ENCODE results near the gene TLE2. TPM values are rescaled to one million over a fixed set of nuclear protein-coding genes. Genes with fewer than 3 reads are reported as not detected.

The TLE2 gene
- total RNA-seq, 3 donors from 2014 or later (not counting 1 experiment from before 2014, with no cell fraction given) = 6.1 to 8.8 (median 8.2) TPM

GRCh38 chr19:3026768-3027167 lies 2.3 kb downstream of the TLE2 start:
- Mint-ChIP-seq H3K4me3 (no peak overlapping the region), H3K36me3 (no peaks in the 10 kb centered on the region), H3K27me3 (ENCODE audit: low read depth in 2 of 2) (peaks cover 0 to 9% of the 10 kb centered on the region in 2 donors), H3K4me1 (peaks cover 0 to 22% of the 10 kb centered on the region in 2 donors), H3K27ac (no peak overlapping the region), H3K9me3 (no peaks in the 10 kb centered on the region)
- Histone ChIP-seq H3K9me3 (ENCODE audit: control insufficient read depth, insufficient read depth, low read length) (no peaks in the 10 kb centered on the region), H3K27me3 (ENCODE audit: control insufficient read depth, insufficient read depth, low read length) (peaks cover 16% of the 10 kb centered on the region), H3K27ac (ENCODE audit: low read length) (no peak overlapping the region), H3K36me3 (ENCODE audit: control insufficient read depth, insufficient read depth, low read length) (no peaks in the 10 kb centered on the region), H3K4me1 (ENCODE audit: control insufficient read depth, insufficient read depth, low read length) (peaks cover 27% of the 10 kb centered on the region), H3K4me3 (ENCODE audit: low read length) (no peak overlapping the region)
- TF ChIP-seq CTCF (IDR thresholded peaks at IDR 0.05) = no peak
- DNase-seq (no peak), ATAC-seq (no peak)
- WGBS (ENCODE audit: insufficient coverage) = 72% methylated on average over 1 of the region's 1 CpG
- intact Hi-C loops (cut with micrococcal nuclease) = no loop called here

- Mint-ChIP-seq H3K27ac (no peak overlapping the region), H3K9me3 (no peaks in the 10 kb centered on the region), H3K4me3 (no peak overlapping the region), H3K4me1 (peaks cover 0 to 22% of the 10 kb centered on the region in 2 donors), H3K27me3 (ENCODE audit: low read depth in 2 of 2) (peaks cover 0 to 8% of the 10 kb centered on the region in 2 donors), H3K36me3 (no peaks in the 10 kb centered on the region)
- no peak for TF ChIP-seq CTCF (IDR thresholded peaks at IDR 0.05)
- intact Hi-C loops (cut with micrococcal nuclease) = no loop called here
- H3K36me3 ChIP-seq (ENCODE audit: control insufficient read depth, insufficient read depth, low read length) = no peaks in the 10 kb centered on the region
- ATAC-seq (no peak), DNase-seq (no peak)
- WGBS (ENCODE audit: insufficient coverage) = 77% methylated on average over 9 of the region's 9 CpGs
- H3K27me3 ChIP-seq (ENCODE audit: control insufficient read depth, insufficient read depth, low read length) = peaks cover 16% of the 10 kb centered on the region
- peaks cover 27% of the 10 kb centered on the region for H3K4me1 ChIP-seq (ENCODE audit: control insufficient read depth, insufficient read depth, low read length)
- H3K4me3 ChIP-seq (ENCODE audit: low read length) = no peak overlapping the region
- H3K9me3 ChIP-seq (ENCODE audit: control insufficient read depth, insufficient read depth, low read length) = no peaks in the 10 kb centered on the region
- no peak overlapping the region for H3K27ac ChIP-seq (ENCODE audit: low read length)
These were observed 3.6 kb downstream of the TLE2 start for GRCh38 chr19:3025549-3025886.

GRCh38 chr19:3024870-3025548 lies 4.1 kb downstream of the TLE2 start:
- Histone ChIP-seq H3K4me3 (ENCODE audit: low read length) (no peak overlapping the region), H3K36me3 (ENCODE audit: control insufficient read depth, insufficient read depth, low read length) (no peaks in the 10 kb centered on the region), H3K27me3 (ENCODE audit: control insufficient read depth, insufficient read depth, low read length) (peaks cover 16% of the 10 kb centered on the region), H3K9me3 (ENCODE audit: control insufficient read depth, insufficient read depth, low read length) (no peaks in the 10 kb centered on the region), H3K4me1 (ENCODE audit: control insufficient read depth, insufficient read depth, low read length) (peaks cover 27% of the 10 kb centered on the region), H3K27ac (ENCODE audit: low read length) (no peak overlapping the region)
- ATAC-seq (peak in 1 of 3 donors; percentile 22), DNase-seq (no peak)
- Mint-ChIP-seq H3K36me3 (no peaks in the 10 kb centered on the region), H3K4me1 (peaks cover 0 to 17% of the 10 kb centered on the region in 2 donors), H3K27ac (no peak overlapping the region), H3K4me3 (no peak overlapping the region), H3K9me3 (no peaks in the 10 kb centered on the region), H3K27me3 (ENCODE audit: low read depth in 2 of 2) (peaks cover 0 to 6% of the 10 kb centered on the region in 2 donors)
- intact Hi-C loops (cut with micrococcal nuclease) = no loop called here
- no peak for TF ChIP-seq CTCF (IDR thresholded peaks at IDR 0.05)
- 29% methylated on average over 30 of the region's 30 CpGs for WGBS (ENCODE audit: insufficient coverage)

GRCh38 chr19:3024509-3024869 lies 4.6 kb downstream of the TLE2 start:
- Histone ChIP-seq H3K9me3 (ENCODE audit: control insufficient read depth, insufficient read depth, low read length) (no peaks in the 10 kb centered on the region), H3K27ac (ENCODE audit: low read length) (no peak overlapping the region), H3K36me3 (ENCODE audit: control insufficient read depth, insufficient read depth, low read length) (no peaks in the 10 kb centered on the region), H3K4me3 (ENCODE audit: low read length) (no peak overlapping the region), H3K27me3 (ENCODE audit: control insufficient read depth, insufficient read depth, low read length) (peaks cover 16% of the 10 kb centered on the region), H3K4me1 (ENCODE audit: control insufficient read depth, insufficient read depth, low read length) (peaks cover 23% of the 10 kb centered on the region)
- WGBS (ENCODE audit: insufficient coverage) = 37% methylated on average over 5 of the region's 5 CpGs
- peaks cover 0 to 12% of the 10 kb centered on the region in 2 donors for H3K4me1 Mint-ChIP-seq
- no peak for DNase-seq
- no peak for TF ChIP-seq CTCF (IDR thresholded peaks at IDR 0.05)
- no peaks in the 10 kb centered on the region for H3K9me3 Mint-ChIP-seq
- peaks cover 0 to 4% of the 10 kb centered on the region in 2 donors for H3K27me3 Mint-ChIP-seq (ENCODE audit: low read depth in 2 of 2)
- no peaks in the 10 kb centered on the region for H3K36me3 Mint-ChIP-seq
- intact Hi-C loops (cut with micrococcal nuclease) = no loop called here
- H3K27ac Mint-ChIP-seq = no peak overlapping the region
- H3K4me3 Mint-ChIP-seq = no peak overlapping the region
- peak in 2 of 3 donors; percentile 34 for ATAC-seq
